ENCODE results near the gene COL13A1. TPM values are rescaled to one million over a fixed set of nuclear protein-coding genes. Genes with fewer than 3 reads are reported as not detected.

COL13A1 gene
- total and polyA plus RNA-seq, 2 of the 8 experiments (the other 6 are each of a cell fraction or from before 2014, with no cell fraction given), result 2.6 to 5.2 TPM

GRCh38 chr10:70007116-70007820 lies 205.6 kb downstream of the COL13A1 start:
- no peak overlapping the region for H2AK5ac ChIP-seq (ENCODE audit: low read depth, low read length)
- H2BK120ac ChIP-seq (replicated peaks; ENCODE audit: low read depth, low read length), result no peak overlapping the region
- 0 out of 2 replicates have a peak overlapping the region, but pooled peaks have one; percentile 64 for H2AFZ ChIP-seq (ENCODE audit: low read length)
- H3K4ac ChIP-seq (replicated peaks; ENCODE audit: insufficient read length, low read depth, low read length), result no peak overlapping the region
- FAIRE-seq (no peak), DNase-seq (ENCODE audit: low read depth in 1 of 2, low spot score in 2 of 2) (no peak)
- H3K79me2 ChIP-seq (ENCODE audit: control insufficient read depth in 1 of 2, insufficient read depth in 2 of 2, low read length in 2 of 2), result no peaks in the 10 kb centered on the region
- no peak overlapping the region for H3K18ac ChIP-seq (ENCODE audit: extremely low read depth, low read length)
- WGBS, 2 experiments (ENCODE audit: extremely low coverage in 1 of 2, insufficient coverage in 1 of 2, insufficient read length in 1 of 2, insufficient replicate concordance in 2 of 2, low coverage in 1 of 2, low lambda C conversion rate in 2 of 2, missing lambda C conversion rate in 1 of 2), result 92% methylated on average over 9 of the region's 9 CpGs; no CpG with 5 or more reads in 1 of the 2 experiments
- no peaks in the 10 kb centered on the region for H3K4me1 ChIP-seq (replicated peaks in 1 of 4; ENCODE audit: control insufficient read depth in 3 of 4, insufficient read depth in 4 of 4, low read length in 3 of 4)
- no peak overlapping the region for H3K9ac ChIP-seq (replicated peaks in 1 of 4; ENCODE audit: extremely low read depth in 1 of 4, low read depth in 3 of 4, low read length in 3 of 4)
- no peak overlapping the region for H2BK20ac ChIP-seq (ENCODE audit: low read length)
- no peak overlapping the region for H4K5ac ChIP-seq (ENCODE audit: insufficient read length, low read depth, low read length)
- no peaks in the 10 kb centered on the region for H3K36me3 ChIP-seq (ENCODE audit: control insufficient read depth in 2 of 4, insufficient read depth in 4 of 4, low read length in 3 of 4)
- CTCF ChIA-PET (ENCODE audit: partially characterized antibody), result interaction anchor here (0.8 to 1.1 kb wide), 4 partner anchors 45 to 139 kb away, joined by 3 read pairs; partner anchors contain the start of genes MACROH2A2 and TYSND1
- POLR2A ChIA-PET (ENCODE audit: partially characterized antibody), result no interaction called here
- H3K27me3 ChIP-seq (replicated peaks in 1 of 4; ENCODE audit: control insufficient read depth in 3 of 4, extremely low read depth in 1 of 4, insufficient read depth in 3 of 4, low read length in 3 of 4), result no peaks in the 10 kb centered on the region
- no peak overlapping the region for H4K8ac ChIP-seq (ENCODE audit: extremely low read depth, insufficient read depth, low read length)
- H3K23ac ChIP-seq (ENCODE audit: insufficient read length), result no peak overlapping the region
- H2BK5ac ChIP-seq (ENCODE audit: low read depth, low read length), result no peak overlapping the region
- no peaks in the 10 kb centered on the region for H4K20me1 ChIP-seq (replicated peaks in 1 of 2; ENCODE audit: control insufficient read depth in 1 of 2, insufficient read depth in 2 of 2, low read length in 2 of 2)
- H2BK15ac ChIP-seq (ENCODE audit: low read length), result no peak overlapping the region
- H3K14ac ChIP-seq (ENCODE audit: insufficient read length), result no peak overlapping the region
- H3K79me1 ChIP-seq (ENCODE audit: low read depth, low read length), result no peaks in the 10 kb centered on the region
- no peak overlapping the region for H3K27ac ChIP-seq (ENCODE audit: low read depth, low read length)
- no peak overlapping the region for H3K4me3 ChIP-seq (ENCODE audit: extremely low read depth in 1 of 4, insufficient read depth in 2 of 4, low read depth in 3 of 4, low read length in 4 of 4)
- H3K23me2 ChIP-seq (ENCODE audit: low read depth, low read length), result no peaks in the 10 kb centered on the region
- no peak overlapping the region for H3K56ac ChIP-seq (replicated peaks; ENCODE audit: insufficient read length, low read depth, low read length)
- H3K4me2 ChIP-seq (ENCODE audit: insufficient read depth in 1 of 2, low read depth in 2 of 2, low read length in 2 of 2), result no peak overlapping the region
- no peak overlapping the region for H4K91ac ChIP-seq (replicated peaks; ENCODE audit: insufficient read length, low read length)
- no peaks in the 10 kb centered on the region for H3K9me3 ChIP-seq (ENCODE audit: insufficient read depth in 2 of 2, low read depth in 1 of 2, low read length in 1 of 2)
- no peak overlapping the region for H2BK12ac ChIP-seq (ENCODE audit: low read depth, low read length)
- TF ChIP-seq PHF8 (conservative IDR thresholded peaks at IDR 0.05; ENCODE audit: low read depth, low read length) (no peak), TAF7 (optimal IDR thresholded peaks at IDR 0.05; ENCODE audit: borderline replicate concordance, low read depth, low read length) (no peak), RAD21 (IDR thresholded peaks at IDR 0.05 in 1 of 2, conservative IDR thresholded peaks at IDR 0.05 in 1 of 2; ENCODE audit: low read depth in 2 of 2, low read length in 2 of 2) (no peak), SAP30 (IDR thresholded peaks at IDR 0.05; ENCODE audit: insufficient read depth, insufficient replicate concordance, low read length) (no peak), YY1 (IDR thresholded peaks at IDR 0.05; ENCODE audit: low read depth, low read length) (no peak), CEBPB (IDR thresholded peaks at IDR 0.05; ENCODE audit: low read depth, low read length) (no peak), TCF12 (IDR thresholded peaks at IDR 0.05; ENCODE audit: low read depth, low read length) (no peak), TAF1 (IDR thresholded peaks at IDR 0.05; ENCODE audit: low read depth, low read length) (no peak), SRF (IDR thresholded peaks at IDR 0.05; ENCODE audit: low read depth, low read length) (no peak), KDM4A (IDR thresholded peaks at IDR 0.05; ENCODE audit: low read depth, low read length, severe bottlenecking) (no peak), CHD2 (IDR thresholded peaks at IDR 0.05; ENCODE audit: low read length) (no peak), CHD1 (IDR thresholded peaks at IDR 0.05; ENCODE audit: low read depth, low read length) (no peak), CTBP2 (IDR thresholded peaks at IDR 0.05; ENCODE audit: borderline replicate concordance, insufficient read depth, insufficient read length, low read length) (no peak)

All from H1 (cell line).